ENCODE results near the gene PLCD1.
"Not testable (repeated sequence)": the region's sequence is repeated elsewhere in the genome, so short reads cannot be mapped to it uniquely, and the experiment has no call there.

Gene PLCD1

GRCh38 chr3:38029400-38030125, at the start of gene PLCD1:
Gene PLCD1 (minus strand): TSS chr3:38029642. CDS start chr3:38029539, 103 bp downstream.
- peak; percentile 59 for DNase-seq

GRCh38 chr3:38077073-38077472, 47.6 kb upstream of the PLCD1 start:
- DNase-seq: not testable (repeated sequence)

- DNase-seq: no peak
Measured at GRCh38 chr3:38070013-38070412, 40.6 kb upstream of the PLCD1 start.

GRCh38 chr3:38067508-38068233, 38.2 kb upstream of the PLCD1 start:
- DNase-seq: no peak

GRCh38 chr3:38064453-38064852, 35.0 kb upstream of the PLCD1 start:
- not testable (repeated sequence) for DNase-seq

- no peak for DNase-seq
Measured at GRCh38 chr3:38062809-38063208, 33.4 kb upstream of the PLCD1 start.

- DNase-seq: no peak
Measured at GRCh38 chr3:38059591-38059990, 30.1 kb upstream of the PLCD1 start.

GRCh38 chr3:38059148-38059547, 29.7 kb upstream of the PLCD1 start:
- no peak for DNase-seq

GRCh38 chr3:38054499-38055001, 25.1 kb upstream of the PLCD1 start:
- DNase-seq: no peak

- not testable (repeated sequence) for DNase-seq
Measured at GRCh38 chr3:38053813-38054498, 24.5 kb upstream of the PLCD1 start.

- not testable (repeated sequence) for DNase-seq
Measured at GRCh38 chr3:38053286-38053685, 23.8 kb upstream of the PLCD1 start.

- no peak for DNase-seq
Measured at GRCh38 chr3:38051131-38051530, 21.7 kb upstream of the PLCD1 start.

GRCh38 chr3:38049358-38050126, 20.1 kb upstream of the PLCD1 start:
- DNase-seq: no peak

GRCh38 chr3:38047896-38048295, 18.5 kb upstream of the PLCD1 start:
- DNase-seq: no peak

- no peak for DNase-seq
Measured at GRCh38 chr3:38046821-38047220, 17.4 kb upstream of the PLCD1 start.

GRCh38 chr3:38046027-38046426, 16.6 kb upstream of the PLCD1 start:
- DNase-seq: no peak

- no peak for DNase-seq
Measured at GRCh38 chr3:38043486-38043885, 14.0 kb upstream of the PLCD1 start.

- no peak for DNase-seq
Measured at GRCh38 chr3:38040401-38040800, 11.0 kb upstream of the PLCD1 start.

GRCh38 chr3:38039899-38040261, 10.4 kb upstream of the PLCD1 start:
- DNase-seq: peak; percentile 64

- DNase-seq: peak; percentile 76
Measured at GRCh38 chr3:38039101-38039898, 9.9 kb upstream of the PLCD1 start, which contains the start of gene DLEC1. Gene DLEC1 (plus strand): TSS chr3:38039208. CDS start chr3:38039226, 18 bp downstream.

- DNase-seq: peak; percentile 39
Measured at GRCh38 chr3:38038447-38038911, 9.0 kb upstream of the PLCD1 start.

GRCh38 chr3:38036906-38037305, 7.5 kb upstream of the PLCD1 start:
- DNase-seq: no peak

All from activated T-cell treated with anti-CD3 and anti-CD28 coated beads, Interleukin-2, amount 50 U/mL, for 1 hour (primary cell).